Measurements from ENCODE around the gene DHX32. TPM values are rescaled to one million over a fixed set of nuclear protein-coding genes. Genes with fewer than 3 reads are reported as not detected.

DHX32 gene
- total and polyA plus RNA-seq, 2 donors (not counting 3 experiments of a cell fraction or from before 2014, with no cell fraction given) = 17.1 to 29.6 TPM

DNA sequence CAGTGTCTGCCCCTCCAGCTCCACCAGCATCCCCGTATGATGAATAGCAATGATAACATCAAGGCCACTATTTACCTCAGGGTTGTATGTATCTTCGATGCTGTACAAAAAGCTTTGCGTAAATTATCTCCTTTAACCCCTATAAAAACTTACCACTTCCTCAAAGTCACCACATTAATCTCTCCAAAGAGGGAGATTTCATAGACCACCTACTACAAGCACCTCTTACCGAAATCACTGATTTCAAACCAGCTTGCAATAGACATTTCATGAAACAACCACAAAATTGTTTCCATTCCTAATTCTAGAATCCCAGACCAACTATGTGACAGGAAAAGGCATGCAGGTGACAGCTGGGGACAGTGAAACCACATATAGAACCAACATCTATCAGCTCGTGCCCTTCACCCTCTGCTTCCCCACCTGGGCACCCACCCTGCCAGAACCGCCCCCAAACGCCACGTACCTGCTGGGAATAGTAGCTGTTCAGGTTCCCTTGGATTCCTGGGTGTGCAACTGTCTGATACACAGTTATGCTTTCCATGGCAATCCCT lies 85.4 kb downstream of the DHX32 start:
- dilution Hi-C loops (cut with MboI; ENCODE audit: extremely low pct_ligation_motif_present, low sequenced_read_pairs) = no loop called here

More for the DNA sequence above, 85.4 kb downstream of the DHX32 start:
- Histone ChIP-seq H3K9me3 (replicated peaks; ENCODE audit: control insufficient read depth, insufficient read depth, low read length) (no peaks in the 10 kb centered on the region), H2AFZ (ENCODE audit: low read depth, low read length) (no peak overlapping the region), H3K27ac (ENCODE audit: insufficient read depth, low read depth, low read length) (no peak overlapping the region), H3K4me3 (replicated peaks in 1 of 3; ENCODE audit: insufficient read depth in 1 of 3, low read depth in 1 of 3, low read length in 3 of 3) (no peak overlapping the region), H3K9ac (replicated peaks; ENCODE audit: extremely low read depth, insufficient read depth, low read length) (no peak overlapping the region), H4K20me1 (replicated peaks; ENCODE audit: control insufficient read depth, extremely low read depth, insufficient read depth, low read length) (no peaks in the 10 kb centered on the region), H3K79me2 (ENCODE audit: control insufficient read depth, insufficient read depth, low read length) (no peaks in the 10 kb centered on the region), H3K27me3 (ENCODE audit: control insufficient read depth in 2 of 2, insufficient read depth in 2 of 2, low read length in 2 of 2) (no peaks in the 10 kb centered on the region), H3K4me1 (ENCODE audit: control insufficient read depth, extremely low read depth, insufficient read depth, low read length) (no peaks in the 10 kb centered on the region), H3K36me3 (ENCODE audit: control insufficient read depth in 2 of 2, extremely low read depth in 1 of 2, insufficient read depth in 2 of 2, low read length in 2 of 2) (peaks cover 2 to 26% of the 10 kb centered on the region in 2 experiments), H3K9me1 (replicated peaks; ENCODE audit: control insufficient read depth, extremely low read depth, insufficient read depth, low read length) (no peaks in the 10 kb centered on the region), H3K4me2 (ENCODE audit: insufficient read depth, low read length) (no peak overlapping the region)
- ChIA-PET CTCF (interaction anchor here (1.1 kb wide), 1 partner anchor 12 kb away, joined by 3 read pairs; no protein-coding TSS in a partner anchor), POLR2A (no interaction called here)
- no TSS peak for BruUV-seq (replicated peaks)
- intact Hi-C loops (cut with micrococcal nuclease) = no loop called here
- FAIRE-seq (no peak), DNase-seq (ENCODE audit: low read depth, low spot score) (no peak)
- TF ChIP-seq MYC (IDR thresholded peaks at IDR 0.05; ENCODE audit: low read depth, low read length) (no peak), FOS (IDR thresholded peaks at IDR 0.05; ENCODE audit: borderline replicate concordance, insufficient read depth, low read length) (no peak), MAX (IDR thresholded peaks at IDR 0.05; ENCODE audit: insufficient read depth, insufficient read length) (no peak), POLR2AphosphoS5 (IDR thresholded peaks at IDR 0.05; ENCODE audit: insufficient read depth, low read depth, low read length) (no peak), GATA2 (IDR thresholded peaks at IDR 0.05; ENCODE audit: insufficient read depth, insufficient read length, low read depth, low read length) (no peak), EZH2 (IDR thresholded peaks at IDR 0.05; ENCODE audit: borderline replicate concordance, low read depth, low read length, severe bottlenecking) (no peak), JUN (IDR thresholded peaks at IDR 0.05; ENCODE audit: borderline replicate concordance, insufficient read depth, insufficient read length, low read depth) (no peak), POLR2A (IDR thresholded peaks at IDR 0.05; ENCODE audit: low read depth, low read length) (no peak)
- TF ChIP-seq, protein P1, sequence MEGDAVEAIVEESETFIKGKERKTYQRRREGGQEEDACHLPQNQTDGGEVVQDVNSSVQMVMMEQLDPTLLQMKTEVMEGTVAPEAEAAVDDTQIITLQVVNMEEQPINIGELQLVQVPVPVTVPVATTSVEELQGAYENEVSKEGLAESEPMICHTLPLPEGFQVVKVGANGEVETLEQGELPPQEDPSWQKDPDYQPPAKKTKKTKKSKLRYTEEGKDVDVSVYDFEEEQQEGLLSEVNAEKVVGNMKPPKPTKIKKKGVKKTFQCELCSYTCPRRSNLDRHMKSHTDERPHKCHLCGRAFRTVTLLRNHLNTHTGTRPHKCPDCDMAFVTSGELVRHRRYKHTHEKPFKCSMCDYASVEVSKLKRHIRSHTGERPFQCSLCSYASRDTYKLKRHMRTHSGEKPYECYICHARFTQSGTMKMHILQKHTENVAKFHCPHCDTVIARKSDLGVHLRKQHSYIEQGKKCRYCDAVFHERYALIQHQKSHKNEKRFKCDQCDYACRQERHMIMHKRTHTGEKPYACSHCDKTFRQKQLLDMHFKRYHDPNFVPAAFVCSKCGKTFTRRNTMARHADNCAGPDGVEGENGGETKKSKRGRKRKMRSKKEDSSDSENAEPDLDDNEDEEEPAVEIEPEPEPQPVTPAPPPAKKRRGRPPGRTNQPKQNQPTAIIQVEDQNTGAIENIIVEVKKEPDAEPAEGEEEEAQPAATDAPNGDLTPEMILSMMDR (IDR thresholded peaks at IDR 0.05; ENCODE audit: extremely low read depth in 1 of 2, insufficient read depth in 1 of 2, low read depth in 1 of 2, low read length in 2 of 2) = no peak
